Measurements from ENCODE around the gene RBP3.

The RBP3 gene

DNA sequence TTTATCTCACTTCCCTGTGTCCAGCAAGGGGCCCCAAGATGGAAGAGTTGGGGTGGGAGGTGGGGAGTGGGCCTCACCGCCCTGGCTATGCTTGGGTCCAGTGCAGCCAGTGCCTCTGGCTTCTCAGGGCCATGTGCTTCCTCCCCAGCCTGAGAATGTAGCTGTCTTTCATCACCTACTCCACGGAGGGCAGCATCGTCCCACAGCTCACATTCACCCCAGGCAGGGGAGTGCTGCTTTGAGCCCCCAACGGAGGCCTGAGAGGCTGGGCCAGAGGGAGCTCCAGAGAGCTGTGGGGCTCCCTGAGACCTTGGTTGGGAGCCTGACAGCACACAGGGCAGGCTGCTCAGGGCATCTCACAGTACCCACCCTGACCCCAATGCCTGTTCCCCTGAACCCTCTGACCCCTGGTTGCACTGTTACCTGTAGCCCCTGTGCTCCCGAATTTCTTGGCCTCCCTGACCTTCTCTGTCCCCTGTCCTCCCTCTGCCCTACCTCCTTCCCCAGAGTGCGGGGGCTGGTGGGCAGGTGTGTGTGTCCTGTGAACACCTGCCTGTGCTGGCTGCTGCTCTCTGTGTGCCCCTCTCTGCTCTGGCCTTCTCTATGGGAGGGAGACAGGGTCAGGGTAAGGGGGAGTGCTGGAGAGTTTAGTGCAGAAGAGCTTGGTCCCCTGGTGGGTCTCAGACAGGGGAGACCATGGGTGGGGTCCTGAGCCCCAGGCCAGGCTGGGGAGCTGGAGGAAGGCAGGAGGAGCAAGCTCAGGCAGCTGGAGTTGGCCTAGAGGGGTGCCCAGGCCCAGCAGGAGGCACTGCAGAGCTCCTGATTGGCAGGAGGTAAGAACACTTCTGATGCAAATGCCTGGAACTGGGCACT, 55.5 kb downstream of the RBP3 start:
- no peak for DNase-seq

DNA sequence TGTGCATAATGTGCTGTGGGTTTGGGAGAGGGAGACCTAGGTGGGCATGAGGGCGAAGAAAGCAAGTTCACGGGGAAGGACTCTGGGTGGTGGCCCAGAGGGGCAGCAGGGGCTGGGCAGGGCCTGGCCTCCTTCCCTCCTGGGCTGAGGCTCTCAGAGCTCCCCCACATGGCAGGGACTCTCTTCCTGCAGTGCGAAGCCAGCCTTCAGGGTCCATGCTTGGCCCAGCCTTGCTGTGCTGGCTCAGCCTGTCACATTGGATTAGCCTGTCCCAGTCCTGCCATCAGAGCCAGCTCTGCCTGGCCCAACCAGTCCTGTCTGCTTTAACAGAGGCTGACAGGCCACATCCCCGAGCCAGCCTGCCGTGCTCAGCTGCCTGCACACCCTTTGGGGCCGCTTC, 56.3 kb downstream of the RBP3 start:
- DNase-seq: no peak

DNA sequence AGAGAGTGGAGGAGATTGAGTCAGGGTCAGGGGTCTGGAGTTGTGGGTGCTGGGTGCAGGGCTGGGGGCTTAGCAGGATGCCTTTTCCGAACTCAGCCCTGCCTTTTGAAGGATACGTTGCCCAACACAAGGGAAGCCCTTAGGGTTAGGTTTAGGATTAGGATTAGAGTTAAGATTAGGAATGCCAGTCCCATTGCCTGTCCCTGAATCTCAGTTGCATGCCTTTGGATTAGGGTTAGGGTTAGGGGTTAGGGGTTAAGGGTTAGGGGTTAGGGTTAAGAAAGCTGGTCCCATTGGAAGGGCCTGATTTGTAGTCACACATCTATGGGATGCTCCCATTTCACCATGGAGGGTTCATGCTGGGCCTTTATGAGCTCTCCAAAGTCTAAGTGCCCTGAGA, 56.8 kb downstream of the RBP3 start:
- DNase-seq: no peak

DNA sequence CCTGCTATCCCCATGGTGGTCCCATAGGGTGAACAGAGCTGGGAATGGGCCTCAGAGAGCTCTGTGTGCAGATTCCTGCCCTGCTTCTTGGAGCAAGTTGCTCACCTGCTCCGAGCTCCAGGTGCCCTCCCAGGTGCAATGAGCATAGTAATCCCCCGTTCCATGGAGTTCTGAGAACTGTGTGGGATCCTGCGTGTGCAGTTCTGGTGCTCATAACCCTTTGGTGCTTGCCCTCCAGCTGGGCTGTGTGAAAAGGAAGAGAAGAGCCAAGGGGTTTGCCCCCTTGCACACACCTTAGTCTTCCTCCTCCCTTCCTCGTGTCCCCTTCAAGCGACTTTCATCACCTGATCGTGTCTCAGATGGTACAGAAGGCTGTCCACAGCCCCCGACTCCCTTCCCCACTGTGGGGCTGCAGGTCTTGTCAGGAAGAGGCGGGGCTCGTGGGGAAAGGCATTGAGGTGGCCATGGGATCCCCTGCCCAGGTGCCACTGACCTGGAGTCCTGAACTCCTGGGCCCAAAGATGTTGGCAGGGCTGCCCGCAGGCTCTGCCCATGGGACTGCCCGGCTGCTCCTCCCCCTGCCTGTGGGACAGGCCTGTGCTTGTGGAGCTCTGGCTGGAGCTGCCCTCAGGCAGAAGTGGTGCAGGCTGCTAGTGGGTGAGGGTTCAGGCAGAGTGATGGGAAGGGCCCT, 57.8 kb downstream of the RBP3 start:
- DNase-seq: no peak

DNA sequence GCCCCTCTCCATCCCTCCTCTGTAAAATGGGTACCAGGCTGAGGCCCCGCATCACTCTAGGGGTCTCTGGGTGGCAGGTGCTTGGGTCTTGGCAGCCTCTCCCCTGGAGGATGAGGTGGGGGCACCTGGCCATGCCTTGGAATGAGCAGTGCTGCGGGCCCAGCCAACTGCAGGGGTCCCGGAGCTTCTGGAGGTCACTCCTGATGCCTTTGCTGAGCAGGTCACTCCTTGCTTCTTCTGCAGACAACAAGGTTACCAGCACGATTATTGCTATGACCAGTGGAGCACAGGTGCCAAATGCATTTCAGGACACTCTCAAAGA, 58.3 kb downstream of the RBP3 start:
- no peak for DNase-seq

DNA sequence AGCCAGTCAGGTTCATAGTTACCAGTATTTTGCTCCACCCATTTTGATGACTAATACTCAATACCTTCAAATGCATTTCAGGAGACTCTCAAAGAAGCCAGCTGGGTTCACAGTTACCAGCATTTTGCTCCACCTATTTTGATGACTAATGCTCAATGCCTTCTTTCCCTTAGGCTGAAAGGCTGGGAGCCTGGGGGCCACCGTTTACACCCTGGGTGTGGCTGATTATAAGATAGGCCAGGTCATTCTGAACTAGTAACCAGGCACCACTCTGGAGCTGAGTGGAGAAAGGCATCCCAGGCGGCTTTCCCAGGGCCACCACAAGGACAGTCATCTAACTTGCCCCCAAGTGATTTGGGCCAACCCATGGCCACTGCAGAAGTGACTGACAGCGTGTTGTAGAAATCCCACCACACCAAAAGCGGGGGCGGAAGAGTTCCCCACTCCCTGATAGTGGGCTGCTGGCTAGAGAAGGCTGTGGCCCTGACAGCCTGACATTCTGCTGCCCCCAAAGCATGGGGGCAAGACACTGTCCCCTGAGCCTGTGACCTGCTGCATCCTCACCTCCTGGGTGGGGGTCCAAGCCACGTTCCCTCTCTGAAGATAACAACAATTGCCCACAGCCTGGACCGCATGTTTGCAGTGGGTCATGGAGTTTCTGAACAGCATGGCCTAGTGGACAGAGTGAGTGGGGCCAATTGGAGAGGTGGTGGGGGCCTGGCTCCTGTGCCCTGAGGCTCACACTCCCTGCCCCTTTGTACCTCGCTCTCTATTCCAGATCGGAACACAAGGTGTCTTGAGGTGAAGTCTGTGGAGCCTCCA, 58.9 kb downstream of the RBP3 start:
- DNase-seq: no peak
